H9 (cell line): ENCODE results near the gene PUM2. TPM values are rescaled to one million over a fixed set of nuclear protein-coding genes. Genes with fewer than 3 reads are reported as not detected.

Experiments
- DNase-seq: peaks from one replicate; pipeline ENCODE4 v3.0.0-alpha.2; 2017
- H2AFZ ChIP-seq: one replicate; pipeline ENCODE4 v1.6.1; 2013; ENCODE audit warnings: mild to moderate bottlenecking, low read length, control low read depth, moderate library complexity
- H2AK5ac ChIP-seq: 2 replicates; pipeline ENCODE4 v1.6.1; 2013; ENCODE audit warnings: low read length, control low read depth, mixed read lengths; ENCODE audit not compliant: insufficient read length
- H2BK120ac ChIP-seq: one replicate; pipeline ENCODE4 v1.6.1; 2013; ENCODE audit warnings: low read depth, mild to moderate bottlenecking, low read length, control low read depth, inconsistent platforms; ENCODE audit not compliant: poor library complexity, severe bottlenecking
- H2BK12ac ChIP-seq: 2 replicates; pipeline ENCODE4 v1.6.1; 2013; ENCODE audit warnings: low read length, control low read depth, mixed read lengths, low read depth; ENCODE audit not compliant: insufficient read length
- H2BK15ac ChIP-seq: 2 replicates; pipeline ENCODE4 v1.6.1; 2013; ENCODE audit warnings: low read depth, low read length, control low read depth
- H2BK20ac ChIP-seq: one replicate; pipeline ENCODE4 v1.6.1; 2013; ENCODE audit warnings: low read depth, mild to moderate bottlenecking, low read length, control low read depth, inconsistent platforms; ENCODE audit not compliant: poor library complexity, severe bottlenecking
- H2BK5ac ChIP-seq: 2 replicates; pipeline ENCODE4 v1.6.1; 2013; ENCODE audit warnings: low read length, control low read depth, mixed read lengths; ENCODE audit not compliant: insufficient read length
- H3K14ac ChIP-seq: 2 replicates; pipeline ENCODE4 v1.6.1; 2013; ENCODE audit warnings: low read length, control low read depth; ENCODE audit not compliant: insufficient read depth
- H3K18ac ChIP-seq: 2 replicates; pipeline ENCODE4 v1.6.1; 2013; ENCODE audit warnings: low read depth, mild to moderate bottlenecking, mixed read lengths, low read length, control low read depth; ENCODE audit not compliant: insufficient read length
- H3K23ac ChIP-seq: 2 replicates; pipeline ENCODE4 v1.6.1; 2013; ENCODE audit warnings: low read length, control low read depth, mixed read lengths, low read depth; ENCODE audit not compliant: insufficient read length
- H3K23me2 ChIP-seq: 2 replicates; pipeline ENCODE4 v1.6.1; 2013; ENCODE audit warnings: low read depth, mild to moderate bottlenecking, mixed read lengths, low read length, control low read depth; ENCODE audit not compliant: insufficient read length, poor library complexity, severe bottlenecking
- H3K27ac ChIP-seq: 2 replicates; pipeline ENCODE4 v1.5.1; 2013; ENCODE audit warnings: low read length, control low read depth, mixed read lengths, low read depth; ENCODE audit not compliant: insufficient read length
- H3K27me3 ChIP-seq: 2 replicates; pipeline ENCODE4 v1.6.1; 2013; ENCODE audit warnings: low read length, control low read depth, inconsistent platforms; ENCODE audit not compliant: insufficient read depth
- H3K4ac ChIP-seq: 2 replicates; pipeline ENCODE4 v1.6.1; 2013; ENCODE audit warnings: low read depth, mild to moderate bottlenecking, control low read depth, inconsistent platforms, low read length, moderate library complexity
- H3K4me1 ChIP-seq: 2 replicates; pipeline ENCODE4 v1.6.1; 2013; ENCODE audit warnings: low read length, control low read depth, inconsistent platforms; ENCODE audit not compliant: insufficient read depth
- H3K4me2 ChIP-seq: 2 replicates; pipeline ENCODE4 v1.6.1; 2013; ENCODE audit warnings: low read length, control low read depth, mixed read lengths; ENCODE audit not compliant: insufficient read length, insufficient read depth
- H3K56ac ChIP-seq: 2 replicates; pipeline ENCODE4 v1.6.1; 2013; ENCODE audit warnings: low read depth, mild to moderate bottlenecking, mixed read lengths, low read length, control low read depth; ENCODE audit not compliant: insufficient read length
- H3K79me1 ChIP-seq: 2 replicates; pipeline ENCODE4 v1.6.1; 2013; ENCODE audit warnings: low read depth, mild to moderate bottlenecking, moderate library complexity, low read length, control low read depth, inconsistent platforms; ENCODE audit not compliant: insufficient read depth, poor library complexity, severe bottlenecking
- H3K79me2 ChIP-seq: 2 replicates; pipeline ENCODE4 v1.6.1; 2013; ENCODE audit warnings: low read length, control low read depth, inconsistent platforms; ENCODE audit not compliant: insufficient read depth
- H3K9ac ChIP-seq: 2 replicates; pipeline ENCODE4 v1.6.1; 2013; ENCODE audit warnings: low read length, control low read depth, mixed read lengths; ENCODE audit not compliant: insufficient read length; ENCODE audit errors: extremely low read depth
- H3K9me3 ChIP-seq: one replicate; pipeline ENCODE4 v1.6.1; 2013; ENCODE audit warnings: low read depth, low read length, inconsistent platforms; ENCODE audit not compliant: control insufficient read depth
- H3T11ph ChIP-seq: one replicate; pipeline ENCODE4 v1.6.1; 2013; ENCODE audit warnings: mild to moderate bottlenecking, low read length, control low read depth, inconsistent platforms
- H4K20me1 ChIP-seq: one replicate; pipeline ENCODE4 v1.6.1; 2013; ENCODE audit not compliant: control insufficient read depth, insufficient read length, insufficient read depth
- H4K5ac ChIP-seq: 2 replicates; pipeline ENCODE4 v1.6.1; 2013; ENCODE audit warnings: low read depth, mild to moderate bottlenecking, mixed read lengths, low read length, control low read depth; ENCODE audit not compliant: insufficient read length
- H4K8ac ChIP-seq: replicated peaks from 2 replicates; pipeline ENCODE4 v1.6.1; 2013; ENCODE audit warnings: low read length, control low read depth, mixed read lengths, low read depth; ENCODE audit not compliant: insufficient read length
- H4K91ac ChIP-seq: 2 replicates; pipeline ENCODE4 v1.6.1; 2013; ENCODE audit warnings: low read depth, mild to moderate bottlenecking, moderate library complexity, mixed read lengths, low read length, control low read depth; ENCODE audit not compliant: insufficient read length
- H3K27ac Mint-ChIP-seq, 3 experiments: 2 replicates in 2 of 3; 3 replicates in 1 of 3; pipeline ENCODE4 v1.8.0; 2020 to 2021; ENCODE audit warnings: mixed read lengths in 3 of 3, mild to moderate bottlenecking in 1 of 3, moderate library complexity in 1 of 3
- H3K27me3 Mint-ChIP-seq: 2 replicates; pipeline ENCODE4 v1.8.0; 2021; ENCODE audit warnings: low read depth, mild to moderate bottlenecking, moderate library complexity, mixed read lengths
- H3K36me3 Mint-ChIP-seq, 3 experiments: 2 replicates in 2 of 3; 3 replicates in 1 of 3; pipeline ENCODE4 v1.8.0; 2020 to 2021; ENCODE audit warnings: low read depth in 3 of 3, mixed read lengths in 3 of 3; ENCODE audit not compliant: insufficient read depth in 1 of 3
- H3K4me1 Mint-ChIP-seq, 2 experiments: 2 replicates each; pipeline ENCODE4 v1.8.0; 2020; ENCODE audit warnings: mixed read lengths in 2 of 2
- H3K4me3 Mint-ChIP-seq, 2 experiments: 2 replicates in 1 of 2; 3 replicates in 1 of 2; pipeline ENCODE4 v1.8.0; 2020 to 2021; ENCODE audit warnings: mild to moderate bottlenecking in 2 of 2, mixed read lengths in 2 of 2, moderate library complexity in 1 of 2
- H3K9me3 Mint-ChIP-seq, 2 experiments: 2 replicates in 1 of 2; 3 replicates in 1 of 2; pipeline ENCODE4 v1.8.0; 2020; ENCODE audit warnings: mild to moderate bottlenecking in 2 of 2, mixed read lengths in 2 of 2, moderate library complexity in 1 of 2
- CTCF ChIP-seq: fragments of 200-600 bp; sonication (generic); conservative IDR thresholded peaks from 3 replicates; pipeline ENCODE4 v1.8.0; 2021; ENCODE audit warnings: antibody characterized with exemption, mild to moderate bottlenecking
- WGBS: extraction: QIAGEN DNeasy Blood & Tissue Kit; methylation state at CpG from one replicate; pipeline ENCODE4 v1.1.7; 2013; ENCODE audit warnings: missing lambda C conversion rate, low lambda C conversion rate, mixed read lengths; ENCODE audit not compliant: insufficient read length; ENCODE audit errors: extremely low coverage; 5-methylcytosine and 5-hydroxymethylcytosine counted together
- total RNA-seq: library from RNA; stranded (reverse); gene quantifications from 2 replicates; pipeline ENCODE4 v1.2.1, GENCODE V29; 2021

Gene PUM2
- total RNA-seq, 1 experiment from 2014 or later: 96.6 TPM

- no peak overlapping the region for H2BK15ac ChIP-seq
- DNase-seq: no peak
- no peaks in the 10 kb centered on the region for H3K23me2 ChIP-seq
- no peak overlapping the region for H2BK5ac ChIP-seq
- no CpG with 5 or more reads among the region's 21 CpGs for WGBS
- peaks cover 4% of the 10 kb centered on the region for H3K79me1 ChIP-seq
- H3K4me3 Mint-ChIP-seq: no peak overlapping the region; a peak in 1 of 5 replicates
- H3K9me3 ChIP-seq: no peaks in the 10 kb centered on the region
- no peak overlapping the region for H2AK5ac ChIP-seq
- peaks cover 2% of the 10 kb centered on the region in 3 experiments; a peak in 4 of 7 replicates for H3K36me3 Mint-ChIP-seq
- H4K5ac ChIP-seq: no peak overlapping the region
- no peak overlapping the region for H3K9ac ChIP-seq
- H3K18ac ChIP-seq: no peak overlapping the region
- H3K27ac Mint-ChIP-seq: peak overlapping the region in 1 of 3 experiments; percentile 83; a peak in 1 of 7 replicates
- no peaks in the 10 kb centered on the region; the same call in 1 of the 2 replicates for H3K4me1 ChIP-seq
- no peak overlapping the region for H2BK12ac ChIP-seq
- no peak overlapping the region for H4K8ac ChIP-seq
- no peak overlapping the region for H3K4ac ChIP-seq
- peaks cover 2% of the 10 kb centered on the region for H4K20me1 ChIP-seq
- no peak overlapping the region for H3K56ac ChIP-seq
- H3K4me1 Mint-ChIP-seq: peaks cover 30 to 41% of the 10 kb centered on the region in 2 experiments
- H3K14ac ChIP-seq: no peak overlapping the region
- H3K79me2 ChIP-seq: peaks cover 2% of the 10 kb centered on the region; the same call in 1 of the 2 replicates
- H3K23ac ChIP-seq: no peak overlapping the region
- H3K9me3 Mint-ChIP-seq: no peaks in the 10 kb centered on the region
- no peaks in the 10 kb centered on the region for H3K27me3 ChIP-seq
- H4K91ac ChIP-seq: no peak overlapping the region
- TF ChIP-seq CTCF: no peak
- no peak overlapping the region for H2AFZ ChIP-seq
- no peak overlapping the region for H3K27ac ChIP-seq
- no peak overlapping the region for H3K4me2 ChIP-seq
- no peaks in the 10 kb centered on the region for H3K27me3 Mint-ChIP-seq
- no peak overlapping the region for H2BK20ac ChIP-seq
- H2BK120ac ChIP-seq: no peak overlapping the region
- no peak overlapping the region for H3T11ph ChIP-seq
Observed at GRCh38 chr2:20209373-20210109, 141.1 kb downstream of the PUM2 start.
